Effector memory CD4-positive, alpha-beta T cell (primary cell): ENCODE results near the gene PXK.

Experiments used
- DNase-seq, 3 donors: peaks; one replicate each; pipeline ENCODE4 v3.0.0-alpha.2; 2020
- H3K27ac ChIP-seq: 2 replicates; pipeline ENCODE4 v1.7.0; 2013; ENCODE audit warnings: mild to moderate bottlenecking, low read length, moderate library complexity; ENCODE audit not compliant: insufficient read depth, poor library complexity, severe bottlenecking
- H3K27me3 ChIP-seq: replicated peaks from 2 replicates; pipeline ENCODE4 v1.7.0; 2013; ENCODE audit warnings: mild to moderate bottlenecking, low read length; ENCODE audit not compliant: insufficient read depth, control insufficient read depth, poor library complexity, severe bottlenecking
- H3K36me3 ChIP-seq: 2 replicates; pipeline ENCODE4 v1.7.0; 2013; ENCODE audit warnings: mild to moderate bottlenecking, low read length, moderate library complexity; ENCODE audit not compliant: control insufficient read depth, insufficient read depth
- H3K4me1 ChIP-seq: 2 replicates; pipeline ENCODE4 v1.7.0; 2013; ENCODE audit warnings: low read length, mild to moderate bottlenecking; ENCODE audit not compliant: control insufficient read depth, insufficient read depth, poor library complexity, severe bottlenecking
- H3K4me3 ChIP-seq: 2 replicates; pipeline ENCODE4 v1.7.0; 2013; ENCODE audit warnings: low read length, low read depth, mild to moderate bottlenecking; ENCODE audit not compliant: insufficient read depth, poor library complexity, severe bottlenecking
- H3K9me3 ChIP-seq: 2 replicates; pipeline ENCODE4 v1.7.0; 2013; ENCODE audit warnings: mild to moderate bottlenecking, low read length, moderate library complexity; ENCODE audit not compliant: control insufficient read depth

Gene PXK

DNA sequence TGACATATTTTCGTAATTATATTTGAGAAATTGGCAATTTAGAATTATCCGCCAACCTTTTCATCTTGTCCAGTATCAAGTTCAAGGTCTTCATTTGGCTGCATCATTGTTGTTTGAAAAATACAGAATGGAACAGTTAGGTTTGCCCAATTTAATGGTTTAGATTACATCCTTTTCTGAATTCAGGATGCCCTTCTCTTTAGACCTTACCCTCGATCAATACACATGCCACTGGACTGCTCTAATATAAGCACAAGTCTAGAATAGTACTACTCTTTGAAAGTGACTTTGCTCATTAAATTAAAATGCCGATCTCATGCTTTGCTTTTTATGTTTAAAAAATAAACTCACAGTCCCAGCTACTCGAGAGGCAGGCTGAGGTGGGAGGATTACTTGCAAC, 44.5 kb downstream of the PXK start:
- H3K9me3 ChIP-seq: no peaks in the 10 kb centered on the region
- no peaks in the 10 kb centered on the region for H3K36me3 ChIP-seq
- no peak overlapping the region for H3K27ac ChIP-seq

DNA sequence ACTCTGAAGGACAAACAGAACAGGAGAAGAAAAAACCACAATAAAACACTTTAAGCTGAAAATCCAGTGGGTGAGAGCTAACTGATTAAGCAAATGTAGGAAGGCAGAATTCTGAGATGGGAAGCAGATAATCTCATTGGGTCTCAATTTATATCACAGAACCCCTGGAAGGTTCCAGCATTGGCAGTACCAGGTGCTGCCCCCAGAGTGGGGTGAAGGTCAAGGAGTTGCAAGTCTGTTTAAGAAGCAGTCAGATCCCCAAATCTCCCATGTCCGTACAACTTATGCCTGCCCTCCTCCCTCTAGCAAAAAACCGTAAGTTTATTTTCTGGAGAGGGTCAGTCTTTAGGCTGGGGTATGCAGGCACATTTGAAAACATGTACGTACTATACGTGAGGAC, 45.1 kb downstream of the PXK start:
- H3K4me3 ChIP-seq: no peak overlapping the region
- no peaks in the 10 kb centered on the region for H3K36me3 ChIP-seq
- no peak for DNase-seq
- no peak overlapping the region for H3K27ac ChIP-seq
- H3K4me1 ChIP-seq: no peaks in the 10 kb centered on the region
- no peaks in the 10 kb centered on the region for H3K27me3 ChIP-seq
- no peaks in the 10 kb centered on the region for H3K9me3 ChIP-seq

More for the DNA sequence above, 44.5 kb downstream of the PXK start:
- Histone ChIP-seq H3K27me3 (no peaks in the 10 kb centered on the region), H3K4me3 (no peak overlapping the region), H3K4me1 (no peaks in the 10 kb centered on the region)
- DNase-seq: no peak

DNA sequence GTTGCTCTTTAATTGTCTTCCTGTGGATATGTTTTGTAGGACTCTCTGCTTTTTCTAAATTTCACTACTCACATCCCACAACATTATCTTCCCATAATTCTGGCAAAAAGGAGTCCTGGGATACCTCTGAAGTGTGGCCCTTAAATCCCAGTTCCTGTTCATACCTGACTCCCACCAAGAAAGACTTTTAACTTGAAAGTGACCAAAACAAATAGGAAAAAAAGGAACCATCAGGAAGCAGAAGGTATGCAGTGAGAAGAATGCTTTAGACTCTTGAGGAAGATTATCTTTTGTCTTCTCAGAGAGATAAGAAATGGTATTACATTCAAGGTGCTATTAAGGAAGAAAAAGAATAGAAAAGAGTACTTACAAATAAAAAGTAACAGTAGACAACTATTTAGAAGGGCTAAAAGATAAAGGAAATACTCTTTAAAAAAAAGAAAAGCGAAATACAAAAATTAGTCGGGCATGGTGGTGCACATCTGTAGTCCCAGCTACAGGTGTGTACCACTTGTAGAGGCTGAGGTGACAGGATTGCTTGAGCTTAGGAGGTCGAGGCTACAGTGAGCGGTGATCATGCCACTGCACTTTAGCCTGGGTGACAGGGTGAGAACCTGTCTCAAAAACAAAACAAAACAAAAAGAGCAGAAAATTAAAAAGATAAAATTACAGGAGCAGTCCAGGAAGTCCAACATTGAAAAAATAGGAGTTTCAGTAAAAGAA, 46.8 kb downstream of the PXK start:
- no peaks in the 10 kb centered on the region for H3K36me3 ChIP-seq
- H3K4me1 ChIP-seq: no peaks in the 10 kb centered on the region
- no peaks in the 10 kb centered on the region for H3K9me3 ChIP-seq
- no peaks in the 10 kb centered on the region for H3K27me3 ChIP-seq
- no peak overlapping the region for H3K27ac ChIP-seq
- no peak for DNase-seq
- no peak overlapping the region for H3K4me3 ChIP-seq

DNA sequence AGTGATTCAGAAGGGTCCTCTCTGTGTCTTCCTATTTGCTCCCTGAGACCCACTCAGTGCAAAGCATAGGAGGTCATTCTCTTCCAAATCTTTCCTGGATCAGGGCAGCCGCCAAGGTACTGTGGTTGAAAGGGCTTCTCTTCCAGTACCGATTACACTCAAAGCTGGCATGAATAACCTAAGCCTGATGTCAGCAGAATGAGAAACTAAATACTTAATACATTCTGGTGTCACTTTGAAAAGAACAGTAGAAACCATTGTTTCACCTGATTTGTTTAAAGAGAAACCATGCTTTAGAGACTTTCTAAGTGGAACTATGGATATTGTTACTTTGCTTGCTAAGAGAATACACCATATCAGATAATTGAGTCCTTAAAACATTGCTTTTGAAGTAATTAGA, 50.8 kb downstream of the PXK start:
- no peak for DNase-seq
- no peaks in the 10 kb centered on the region for H3K9me3 ChIP-seq
- no peak overlapping the region for H3K27ac ChIP-seq
- H3K27me3 ChIP-seq: no peaks in the 10 kb centered on the region
- H3K4me1 ChIP-seq: no peaks in the 10 kb centered on the region
- no peak overlapping the region for H3K4me3 ChIP-seq
- no peaks in the 10 kb centered on the region for H3K36me3 ChIP-seq

DNA sequence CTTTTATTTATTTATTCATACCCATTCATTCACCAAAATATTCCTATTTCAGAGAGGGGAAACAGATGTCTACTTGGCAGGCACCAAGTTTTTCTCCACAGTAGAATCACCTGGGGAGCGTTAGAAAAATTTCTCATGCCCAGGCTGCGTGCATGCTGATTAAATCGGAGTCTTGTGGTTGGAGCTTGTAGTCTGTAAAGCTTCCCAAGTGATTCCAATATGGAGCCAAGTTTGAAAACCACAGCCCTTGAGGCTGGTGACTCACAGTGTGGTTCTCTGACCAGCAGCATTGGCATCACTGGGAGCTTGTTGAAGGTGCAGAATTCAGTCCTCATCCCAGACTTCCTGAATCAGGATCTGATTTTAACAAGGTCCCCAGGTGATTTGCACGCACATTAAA, 51.2 kb downstream of the PXK start:
- no peaks in the 10 kb centered on the region for H3K36me3 ChIP-seq

DNA sequence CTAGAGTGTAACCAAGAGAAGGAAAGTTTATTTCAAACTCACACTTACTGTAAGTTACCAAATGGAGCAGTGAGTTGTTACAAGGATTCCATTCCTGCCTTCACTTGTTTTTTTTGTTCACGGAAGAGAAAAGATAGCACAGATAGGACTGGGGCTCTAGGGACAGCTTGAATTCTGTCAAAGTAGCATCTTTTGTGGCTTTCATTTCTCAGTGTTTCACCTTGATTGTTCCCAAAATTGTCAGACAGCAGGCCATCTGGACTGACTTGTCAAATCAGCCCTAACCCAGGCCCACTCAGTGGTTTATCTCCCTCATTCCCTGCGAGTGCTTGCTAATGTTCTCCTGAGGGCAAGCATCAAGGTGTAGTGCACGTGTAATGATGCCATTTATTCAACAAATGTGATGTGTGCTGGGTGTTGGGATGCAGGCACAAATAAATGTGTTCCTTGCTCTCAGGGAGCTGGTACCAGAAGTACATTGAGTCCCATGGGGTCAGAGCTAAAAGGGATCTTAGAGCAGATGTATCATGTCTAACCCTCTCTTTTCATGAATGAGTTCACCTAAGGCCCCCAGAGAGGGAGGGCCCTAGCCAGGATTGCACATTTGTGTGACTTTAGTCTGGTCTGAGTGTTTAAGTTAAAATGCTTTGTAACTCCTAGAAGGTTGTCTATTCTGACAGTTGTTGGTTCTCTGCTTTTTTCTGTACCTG, 51.8 kb downstream of the PXK start:
- Histone ChIP-seq H3K27me3 (no peaks in the 10 kb centered on the region), H3K9me3 (no peaks in the 10 kb centered on the region), H3K36me3 (no peaks in the 10 kb centered on the region), H3K27ac (no peak overlapping the region), H3K4me3 (no peak overlapping the region), H3K4me1 (no peaks in the 10 kb centered on the region)
- no peak for DNase-seq

More for the DNA sequence above, 51.2 kb downstream of the PXK start:
- Histone ChIP-seq H3K9me3 (no peaks in the 10 kb centered on the region), H3K27ac (no peak overlapping the region), H3K4me1 (no peaks in the 10 kb centered on the region), H3K27me3 (no peaks in the 10 kb centered on the region), H3K4me3 (no peak overlapping the region)
- no peak for DNase-seq

DNA sequence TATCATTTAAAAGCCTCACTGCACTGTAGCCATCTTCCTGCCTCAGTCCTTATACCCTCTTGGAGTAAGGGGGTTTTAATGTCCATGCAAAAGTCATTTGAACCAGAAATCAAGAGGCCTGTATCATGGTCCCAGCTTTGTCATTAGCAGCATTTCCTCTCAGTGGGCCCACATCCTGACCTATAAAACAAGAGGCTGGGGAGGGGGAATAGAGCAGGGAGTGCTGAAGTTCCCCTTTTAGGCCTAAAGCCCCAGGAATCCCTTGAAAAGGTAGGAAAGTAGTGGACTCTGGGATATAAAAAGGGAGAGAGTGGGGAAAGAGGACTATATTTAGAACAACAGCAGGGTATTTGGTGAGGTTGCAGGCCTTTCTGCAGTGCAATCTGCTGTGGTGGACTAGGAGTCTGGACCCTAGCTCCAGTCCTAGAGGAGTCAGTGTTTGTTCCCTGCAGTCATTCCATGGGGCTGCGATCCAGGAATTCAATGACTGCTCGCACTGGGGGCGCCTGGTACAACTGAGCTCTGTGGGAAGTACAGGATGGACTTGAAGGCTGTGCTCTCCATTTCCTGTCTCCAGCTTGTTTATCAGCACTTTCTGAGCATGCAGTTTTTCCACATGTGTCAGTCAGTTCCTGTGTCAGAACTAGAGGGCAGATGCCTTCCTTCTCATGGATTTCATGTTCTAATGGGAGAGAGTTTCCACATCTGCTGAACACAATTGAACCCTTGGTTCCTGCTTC, 54.1 kb downstream of the PXK start:
- no peak for DNase-seq
- Histone ChIP-seq H3K27me3 (no peaks in the 10 kb centered on the region), H3K4me1 (no peaks in the 10 kb centered on the region), H3K4me3 (no peak overlapping the region), H3K36me3 (no peaks in the 10 kb centered on the region), H3K9me3 (no peaks in the 10 kb centered on the region), H3K27ac (no peak overlapping the region)

DNA sequence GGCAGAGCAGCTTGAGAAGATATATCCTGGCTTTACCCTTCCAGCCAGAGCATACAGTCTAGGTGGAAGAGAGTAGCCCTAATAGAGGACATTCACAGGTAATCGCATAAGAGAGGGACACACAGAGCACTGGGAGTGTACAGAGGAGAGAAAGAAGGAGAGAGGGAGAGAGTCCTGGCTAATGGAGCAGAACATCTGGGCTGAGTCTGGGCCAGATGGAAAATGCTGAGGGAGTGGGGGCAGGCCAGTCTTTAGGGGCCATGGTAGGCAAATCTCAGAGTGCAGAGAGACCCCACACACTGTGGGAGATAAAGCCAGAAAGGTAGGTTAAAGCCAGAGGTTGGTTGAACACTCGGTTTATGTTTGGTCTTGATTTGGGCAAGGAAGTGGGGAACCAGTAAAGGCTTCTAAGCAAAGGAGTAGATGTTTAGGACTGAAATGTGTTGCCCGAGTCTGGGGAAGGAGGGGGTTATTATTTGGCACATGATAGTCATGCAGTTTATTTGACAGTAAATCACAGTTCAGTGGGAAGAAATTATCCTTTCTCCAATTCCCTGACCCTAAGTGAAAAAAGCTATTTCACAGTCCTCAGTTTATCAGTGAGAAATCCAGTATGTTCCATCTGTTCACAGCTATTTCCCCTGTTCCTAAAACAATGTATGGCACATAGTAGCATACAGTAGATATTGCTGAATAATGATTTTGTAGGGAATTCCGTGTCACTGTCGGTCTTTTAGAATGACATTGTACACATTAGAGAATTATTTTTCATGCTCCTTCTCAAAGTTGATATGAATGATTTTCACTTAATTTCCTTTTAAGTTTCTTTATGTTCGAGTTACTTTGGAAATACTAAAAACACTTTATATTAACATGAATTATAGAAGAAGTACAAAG, 55.2 kb downstream of the PXK start:
- Histone ChIP-seq H3K4me3 (no peak overlapping the region), H3K27ac (no peak overlapping the region), H3K9me3 (no peaks in the 10 kb centered on the region)

DNA sequence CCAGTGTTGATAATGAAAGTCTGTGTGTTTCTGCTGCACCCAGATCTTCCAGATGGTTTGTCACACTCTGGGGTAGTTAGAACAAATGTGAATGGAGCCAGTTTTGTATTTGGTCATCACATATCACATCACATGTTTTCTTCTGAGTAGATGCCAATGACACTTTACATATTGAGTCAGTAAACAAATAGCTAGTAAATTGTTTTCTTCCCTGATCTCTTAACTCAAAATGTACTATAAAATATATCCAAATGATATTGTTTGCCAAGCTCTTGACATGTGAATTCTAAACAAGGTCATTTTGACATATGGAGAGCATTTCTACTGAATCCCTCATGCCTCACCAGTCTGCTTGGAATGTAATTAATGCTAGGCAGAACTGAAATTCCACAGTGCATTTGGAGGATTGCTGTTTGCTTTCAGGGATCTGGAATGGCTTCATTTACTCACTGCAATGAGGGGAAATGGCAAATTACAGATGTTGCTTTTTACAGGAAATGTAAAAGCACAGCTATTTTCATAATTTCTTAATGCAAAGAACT, 55.9 kb downstream of the PXK start:
- no peaks in the 10 kb centered on the region for H3K4me1 ChIP-seq
- no peak overlapping the region for H3K27ac ChIP-seq
- no peak for DNase-seq
- no peak overlapping the region for H3K4me3 ChIP-seq
- H3K27me3 ChIP-seq: no peaks in the 10 kb centered on the region
- no peaks in the 10 kb centered on the region for H3K9me3 ChIP-seq
- H3K36me3 ChIP-seq: no peaks in the 10 kb centered on the region

More for the DNA sequence above, 55.2 kb downstream of the PXK start:
- Histone ChIP-seq H3K36me3 (no peaks in the 10 kb centered on the region), H3K4me1 (no peaks in the 10 kb centered on the region), H3K27me3 (no peaks in the 10 kb centered on the region)
- no peak for DNase-seq
